ENCODE measurements around the gene SLC6A20. TPM values are rescaled to one million over a fixed set of nuclear protein-coding genes. Genes with fewer than 3 reads are reported as not detected.

The SLC6A20 gene
- total and polyA plus RNA-seq, 7 experiments from 2014 or later, result not detected

- Histone ChIP-seq H3K4me1 (ENCODE audit: control insufficient read depth in 2 of 2, insufficient read depth in 2 of 2, low read length in 2 of 2) (no peaks in the 10 kb centered on the region), H3K36me3 (ENCODE audit: control insufficient read depth in 2 of 3, insufficient read depth in 3 of 3, low read length in 3 of 3) (no peaks in the 10 kb centered on the region), H3K9me3 (ENCODE audit: control insufficient read depth in 2 of 3, low read length in 3 of 3) (no peaks in the 10 kb centered on the region), H3K27ac (ENCODE audit: low read depth, low read length) (no peak overlapping the region), H3K4me3 (ENCODE audit: low read length) (no peak overlapping the region), H3K27me3 (ENCODE audit: control insufficient read depth in 2 of 2, insufficient read depth in 2 of 2, low read length in 2 of 2) (no peaks in the 10 kb centered on the region)
- no peaks in the 10 kb centered on the region for H3K4me1 Mint-ChIP-seq
- ChIA-PET CTCF (interaction anchor here (0.6 kb wide), 1 partner anchor 29 kb away, joined by 4 read pairs; no protein-coding TSS in a partner anchor), POLR2A (no interaction called here)
- no peak overlapping the region for H3K4me3 Mint-ChIP-seq
- intact Hi-C loops (cut with micrococcal nuclease), result no loop called here
- H3K9me3 Mint-ChIP-seq, result peaks cover 0 to 22% (median 1%) of the 10 kb centered on the region in 11 donors
- no peak overlapping the region for H3K27ac Mint-ChIP-seq
- H3K27me3 Mint-ChIP-seq, result peaks cover 0 to 24% (median 0%) of the 10 kb centered on the region in 5 donors
- no peaks in the 10 kb centered on the region for H3K36me3 Mint-ChIP-seq
- DNase-seq, result no peak
- ATAC-seq, result no peak
Observed at GRCh38 chr3:45783667-45784066, 12.7 kb downstream of the SLC6A20 start.

- ATAC-seq (no peak), DNase-seq (no peak)
- Mint-ChIP-seq H3K27me3 (peaks cover 0 to 20% (median 0%) of the 10 kb centered on the region in 5 donors), H3K27ac (no peak overlapping the region), H3K9me3 (peaks cover 0 to 20% (median 0%) of the 10 kb centered on the region in 11 donors), H3K4me3 (no peak overlapping the region), H3K4me1 (no peaks in the 10 kb centered on the region), H3K36me3 (no peaks in the 10 kb centered on the region)
- no peaks in the 10 kb centered on the region for H3K36me3 ChIP-seq (ENCODE audit: control insufficient read depth in 2 of 3, insufficient read depth in 3 of 3, low read length in 3 of 3)
- no peaks in the 10 kb centered on the region for H3K4me1 ChIP-seq (ENCODE audit: control insufficient read depth in 2 of 2, insufficient read depth in 2 of 2, low read length in 2 of 2)
- intact Hi-C loops (cut with micrococcal nuclease), result no loop called here
- H3K9me3 ChIP-seq (ENCODE audit: control insufficient read depth in 2 of 3, low read length in 3 of 3), result no peaks in the 10 kb centered on the region
- no peaks in the 10 kb centered on the region for H3K27me3 ChIP-seq (ENCODE audit: control insufficient read depth in 2 of 2, insufficient read depth in 2 of 2, low read length in 2 of 2)
- POLR2A ChIA-PET, result no interaction called here
- CTCF ChIA-PET, result interaction anchor here (0.5 kb wide), 1 partner anchor 82 kb away, joined by 3 read pairs; no protein-coding TSS in a partner anchor
- H3K4me3 ChIP-seq (ENCODE audit: low read length), result no peak overlapping the region
- no peak overlapping the region for H3K27ac ChIP-seq (ENCODE audit: low read depth, low read length)
Observed at GRCh38 chr3:45782381-45782780, 14.0 kb downstream of the SLC6A20 start.

DNA sequence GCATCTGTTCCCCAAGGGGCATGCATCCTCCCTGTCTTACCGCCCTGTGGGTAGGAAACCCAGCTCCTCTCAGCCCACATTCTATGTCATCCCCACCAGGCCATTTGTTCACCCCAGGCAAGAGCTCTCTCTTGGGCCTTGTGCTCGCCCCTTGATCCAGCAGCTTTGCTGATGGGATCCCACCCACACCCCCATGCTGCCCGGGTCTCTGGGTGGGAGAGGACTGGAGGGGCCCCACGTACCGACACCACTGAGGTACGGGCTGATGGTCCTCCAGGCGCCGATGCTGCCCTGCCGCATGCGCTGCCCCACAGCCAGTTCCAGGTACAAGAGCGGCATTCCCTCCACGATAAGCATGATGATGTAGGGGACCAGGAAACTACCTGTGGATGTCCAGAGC lies 14.5 kb downstream of the SLC6A20 start:
- H3K27ac ChIP-seq (ENCODE audit: low read depth, low read length), result no peak overlapping the region
- H3K27me3 ChIP-seq (ENCODE audit: control insufficient read depth in 2 of 2, insufficient read depth in 2 of 2, low read length in 2 of 2), result no peaks in the 10 kb centered on the region
- DNase-seq (no peak), ATAC-seq (no peak)
- Mint-ChIP-seq H3K4me3 (no peak overlapping the region), H3K27ac (no peak overlapping the region), H3K27me3 (peaks cover 0 to 15% (median 0%) of the 10 kb centered on the region in 5 donors), H3K9me3 (peaks cover 0 to 20% (median 0%) of the 10 kb centered on the region in 11 donors), H3K4me1 (no peaks in the 10 kb centered on the region), H3K36me3 (no peaks in the 10 kb centered on the region)
- H3K4me3 ChIP-seq (ENCODE audit: low read length), result no peak overlapping the region
- POLR2A ChIA-PET, result no interaction called here
- intact Hi-C loops (cut with micrococcal nuclease), result no loop called here
- H3K36me3 ChIP-seq (ENCODE audit: control insufficient read depth in 2 of 3, insufficient read depth in 3 of 3, low read length in 3 of 3), result no peaks in the 10 kb centered on the region
- CTCF ChIA-PET, result interaction anchor here (0.5 kb wide), 1 partner anchor 82 kb away, joined by 3 read pairs; no protein-coding TSS in a partner anchor
- no peaks in the 10 kb centered on the region for H3K9me3 ChIP-seq (ENCODE audit: control insufficient read depth in 2 of 3, low read length in 3 of 3)
- no peaks in the 10 kb centered on the region for H3K4me1 ChIP-seq (ENCODE audit: control insufficient read depth in 2 of 2, insufficient read depth in 2 of 2, low read length in 2 of 2)

DNA sequence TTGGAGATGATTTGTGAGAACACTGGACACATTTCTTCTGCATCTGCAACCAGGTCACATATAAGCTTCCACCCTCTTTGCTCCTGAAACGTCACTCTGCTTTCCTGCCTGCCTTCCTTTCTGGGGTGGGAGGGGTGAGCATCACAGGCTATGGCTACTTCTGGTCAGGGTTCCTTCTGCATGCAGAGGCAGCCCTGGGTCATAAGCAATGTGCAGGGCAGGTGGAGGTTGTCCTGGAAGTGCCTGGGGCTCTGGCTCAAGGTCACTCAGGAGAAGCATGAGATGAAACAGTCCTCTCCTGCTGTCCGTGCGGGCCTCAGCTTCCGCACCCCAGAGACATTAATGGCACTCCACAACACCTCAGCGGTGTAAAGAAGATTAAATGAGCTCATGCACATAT lies 15.1 kb downstream of the SLC6A20 start:
- no peaks in the 10 kb centered on the region for H3K36me3 ChIP-seq (ENCODE audit: control insufficient read depth in 2 of 3, insufficient read depth in 3 of 3, low read length in 3 of 3)
- no peaks in the 10 kb centered on the region for H3K27me3 ChIP-seq (ENCODE audit: control insufficient read depth in 2 of 2, insufficient read depth in 2 of 2, low read length in 2 of 2)
- Mint-ChIP-seq H3K4me1 (no peaks in the 10 kb centered on the region), H3K4me3 (no peak overlapping the region), H3K36me3 (no peaks in the 10 kb centered on the region), H3K9me3 (peaks cover 0 to 20% (median 0%) of the 10 kb centered on the region in 11 donors), H3K27ac (peak overlapping the region in 1 of 9 donors; percentile 15), H3K27me3 (peaks cover 0 to 11% (median 0%) of the 10 kb centered on the region in 5 donors)
- no peaks in the 10 kb centered on the region for H3K4me1 ChIP-seq (ENCODE audit: control insufficient read depth in 2 of 2, insufficient read depth in 2 of 2, low read length in 2 of 2)
- H3K4me3 ChIP-seq (ENCODE audit: low read length), result no peak overlapping the region
- DNase-seq (no peak), ATAC-seq (no peak)
- intact Hi-C loops (cut with micrococcal nuclease), result no loop called here
- POLR2A ChIA-PET, result no interaction called here
- H3K9me3 ChIP-seq (ENCODE audit: control insufficient read depth in 2 of 3, low read length in 3 of 3), result no peaks in the 10 kb centered on the region
- CTCF ChIA-PET, result no interaction called here
- no peak overlapping the region for H3K27ac ChIP-seq (ENCODE audit: low read depth, low read length)

GRCh38 chr3:45779746-45780735 lies 16.3 kb downstream of the SLC6A20 start:
- Histone ChIP-seq H3K4me3 (ENCODE audit: low read length) (no peak overlapping the region), H3K4me1 (ENCODE audit: control insufficient read depth in 2 of 2, insufficient read depth in 2 of 2, low read length in 2 of 2) (no peaks in the 10 kb centered on the region), H3K27me3 (ENCODE audit: control insufficient read depth in 2 of 2, insufficient read depth in 2 of 2, low read length in 2 of 2) (no peaks in the 10 kb centered on the region), H3K27ac (ENCODE audit: low read depth, low read length) (no peak overlapping the region), H3K36me3 (ENCODE audit: control insufficient read depth in 2 of 3, insufficient read depth in 3 of 3, low read length in 3 of 3) (no peaks in the 10 kb centered on the region), H3K9me3 (ENCODE audit: control insufficient read depth in 2 of 3, low read length in 3 of 3) (no peaks in the 10 kb centered on the region)
- Mint-ChIP-seq H3K4me3 (no peak overlapping the region), H3K36me3 (no peaks in the 10 kb centered on the region), H3K27me3 (peaks cover 0 to 5% (median 0%) of the 10 kb centered on the region in 5 donors), H3K27ac (no peak overlapping the region), H3K4me1 (no peaks in the 10 kb centered on the region), H3K9me3 (peaks cover 0 to 13% (median 0%) of the 10 kb centered on the region in 11 donors)
- CTCF ChIA-PET, result no interaction called here
- intact Hi-C loops (cut with micrococcal nuclease), result no loop called here
- POLR2A ChIA-PET, result no interaction called here
- no peak for DNase-seq
- no peak for ATAC-seq

DNA sequence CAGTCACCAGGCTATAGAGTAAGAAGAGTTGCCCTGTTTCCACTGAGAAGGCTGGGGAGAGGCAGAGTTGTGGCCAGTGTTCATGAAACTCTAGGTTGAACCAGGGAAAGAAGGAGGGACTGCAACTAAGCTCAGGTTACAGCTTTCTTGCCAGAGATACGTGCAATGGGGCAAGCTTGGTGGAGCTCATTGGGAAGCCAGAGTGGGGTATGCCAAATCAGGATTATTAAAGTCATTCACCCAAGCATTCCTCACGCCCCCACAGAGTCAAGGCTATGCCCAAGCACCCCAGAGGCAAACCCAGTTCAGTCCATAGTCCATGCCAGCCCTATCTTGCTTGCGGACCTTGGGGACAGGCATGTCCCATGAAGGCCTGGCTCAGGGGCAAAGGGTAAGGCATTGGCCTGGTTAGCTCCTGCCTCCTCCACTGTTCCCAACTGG lies 17.6 kb downstream of the SLC6A20 start:
- Mint-ChIP-seq H3K4me3 (no peak overlapping the region), H3K9me3 (peaks cover 0 to under 1% (median 0%) of the 10 kb centered on the region in 11 donors), H3K27ac (no peak overlapping the region), H3K36me3 (no peaks in the 10 kb centered on the region), H3K4me1 (peaks cover 0 to 4% (median 0%) of the 10 kb centered on the region in 7 donors), H3K27me3 (peaks cover 0 to 4% (median 0%) of the 10 kb centered on the region in 5 donors)
- Histone ChIP-seq H3K4me1 (ENCODE audit: control insufficient read depth in 2 of 2, insufficient read depth in 2 of 2, low read length in 2 of 2) (no peaks in the 10 kb centered on the region), H3K27me3 (ENCODE audit: control insufficient read depth in 2 of 2, insufficient read depth in 2 of 2, low read length in 2 of 2) (no peaks in the 10 kb centered on the region), H3K36me3 (ENCODE audit: control insufficient read depth in 2 of 3, insufficient read depth in 3 of 3, low read length in 3 of 3) (no peaks in the 10 kb centered on the region), H3K27ac (ENCODE audit: low read depth, low read length) (no peak overlapping the region), H3K4me3 (ENCODE audit: low read length) (no peak overlapping the region), H3K9me3 (ENCODE audit: control insufficient read depth in 2 of 3, low read length in 3 of 3) (no peaks in the 10 kb centered on the region)
- ChIA-PET CTCF (no interaction called here), POLR2A (no interaction called here)
- intact Hi-C loops (cut with micrococcal nuclease), result no loop called here
- ATAC-seq (no peak), DNase-seq (no peak)
